Vagina (tissue), 2 donors: ENCODE data around the gene ZNF799.

Experiments
- CTCF ChIP-seq, 3 experiments: fragments of 450-650 bp in 2 of 3; fragments of 200-600 bp in 1 of 3; sonication (generic) in 1 of 3; IDR thresholded peaks; one replicate each; pipeline ENCODE4 v1.5.1; 2017 to 2019; ENCODE audit warnings: antibody characterized with exemption in 3 of 3, mild to moderate bottlenecking in 2 of 3, moderate library complexity in 2 of 3
- POLR2A ChIP-seq, 2 donors: fragments of 450-650 bp; IDR thresholded peaks; one replicate each; pipeline ENCODE4 v1.6.1; 2017; ENCODE audit warnings: antibody characterized with exemption in 2 of 2, mild to moderate bottlenecking in 2 of 2, moderate library complexity in 2 of 2
- POLR2AphosphoS5 ChIP-seq, 2 donors: sonication (generic); formaldehyde crosslinking; IDR thresholded peaks; one replicate each; pipeline ENCODE4 v1.9.0; 2017; ENCODE audit warnings: antibody characterized with exemption in 2 of 2, mild to moderate bottlenecking in 2 of 2, low read depth in 1 of 2; ENCODE audit not compliant: insufficient read depth in 1 of 2

DNA sequence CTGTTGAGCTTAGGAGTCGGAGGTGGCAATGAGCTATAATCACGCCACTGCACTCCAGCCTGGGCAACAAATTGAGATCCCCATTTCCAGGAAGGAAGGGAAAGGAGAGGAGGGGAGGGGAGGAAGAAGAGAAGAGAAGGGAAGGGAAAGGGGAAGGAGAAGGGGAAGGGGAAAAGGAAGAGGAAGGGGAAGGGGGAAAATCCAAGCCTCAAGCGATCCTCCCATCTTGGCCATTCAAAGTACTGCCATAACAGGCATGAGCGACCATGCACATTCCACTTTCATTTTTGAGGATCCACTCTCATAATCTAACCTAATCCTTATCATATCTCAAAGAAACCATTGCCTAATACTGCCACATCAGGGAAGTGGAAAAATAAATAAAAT, 24.8 kb upstream of the ZNF799 start:
- TF ChIP-seq CTCF (IDR thresholded peaks at IDR 0.05) (no peak), POLR2A (IDR thresholded peaks at IDR 0.05) (no peak), POLR2AphosphoS5 (IDR thresholded peaks at IDR 0.05; ENCODE audit: insufficient read depth in 1 of 2, low read depth in 1 of 2) (no peak)
